ENCODE measurements around the gene FBXW2.
A peak's percentile ranks its signal among the peaks of the same experiment; 100 is the strongest.

The FBXW2 gene

GRCh38 chr9:120714088-120714845 is 78.9 kb downstream of the FBXW2 start, which contains the start of gene MEGF9:
MEGF9 (minus strand) TSS chr9:120714470; CDS start chr9:120714358, 112 bp downstream.
- DNase-seq (ENCODE audit: low spot score) = peak; percentile 97

DNA sequence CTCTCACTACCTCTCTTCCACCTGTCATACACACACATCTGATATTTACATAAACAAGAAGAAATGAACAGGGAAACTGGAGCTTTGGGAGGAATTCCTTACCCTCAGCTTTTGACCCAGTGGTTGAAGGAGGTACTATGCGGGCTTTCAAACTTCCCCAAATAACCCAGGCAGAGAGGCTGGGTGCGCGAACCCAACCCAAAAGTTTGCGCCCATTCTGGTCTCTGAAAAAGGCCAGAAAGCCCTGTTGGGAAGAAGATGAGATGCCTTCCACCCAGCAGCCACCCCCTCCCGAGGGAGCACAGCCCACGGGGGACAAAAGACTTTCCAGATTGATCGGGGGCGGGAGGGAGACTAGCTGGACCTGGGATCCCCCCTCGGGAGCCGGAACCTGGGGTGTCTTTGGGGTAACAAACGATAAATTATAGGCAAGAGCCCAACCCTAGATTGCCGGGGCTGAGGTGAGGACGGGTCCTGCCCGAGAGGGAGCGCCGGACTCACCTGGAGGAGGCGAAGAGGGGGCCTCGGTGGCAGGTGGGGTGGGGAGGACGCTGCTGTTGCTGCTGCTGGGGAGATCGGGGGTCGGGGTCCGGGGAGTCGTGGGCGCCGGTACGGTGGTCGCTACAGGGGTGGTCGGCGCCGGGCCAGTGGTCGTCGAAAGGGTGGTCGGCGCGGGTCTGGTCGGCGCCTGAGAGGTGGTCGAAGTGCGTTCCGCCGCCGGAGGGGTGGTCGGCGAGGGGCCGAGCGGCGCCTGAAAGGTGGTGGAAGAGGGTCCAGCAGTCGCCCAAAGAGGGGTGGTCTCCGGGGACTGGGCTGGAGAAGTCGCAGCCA is 79.7 kb downstream of the FBXW2 start:
- peak; percentile 41 for DNase-seq (ENCODE audit: low spot score)

DNA sequence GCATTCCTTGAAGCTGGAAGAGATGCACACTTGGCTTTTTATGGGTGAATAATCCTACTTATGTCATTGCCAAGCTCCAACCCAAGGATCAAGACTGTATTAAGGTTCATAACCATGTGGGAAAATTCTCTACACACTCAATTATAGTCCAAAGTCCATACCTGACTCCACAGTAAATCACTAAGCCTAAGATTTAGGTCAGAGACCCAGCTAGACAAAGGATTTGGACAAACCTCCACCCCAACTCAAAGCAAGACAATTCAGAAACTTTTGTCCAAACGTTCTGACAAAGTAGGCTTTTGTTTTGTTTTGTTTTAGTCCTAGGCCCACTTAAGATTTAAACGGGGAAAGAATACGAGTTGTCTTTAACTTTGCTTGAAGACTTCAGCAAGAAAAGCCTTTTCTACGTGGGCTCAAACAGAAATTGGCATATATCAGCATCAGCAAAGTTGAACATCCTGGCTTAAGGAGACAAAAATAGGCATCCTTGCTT is 80.6 kb downstream of the FBXW2 start:
- peak; percentile 17 for DNase-seq (ENCODE audit: low spot score)

GRCh38 chr9:120711841-120712538 is 81.2 kb downstream of the FBXW2 start:
- DNase-seq (ENCODE audit: low spot score) = peak; percentile 8

GRCh38 chr9:120711354-120711753 is 81.9 kb downstream of the FBXW2 start:
- DNase-seq (ENCODE audit: low spot score) = peak; percentile 14

- no peak for DNase-seq (ENCODE audit: low spot score)
Measured at GRCh38 chr9:120710110-120710981, 82.9 kb downstream of the FBXW2 start.

- no peak for DNase-seq (ENCODE audit: low spot score)
Measured at GRCh38 chr9:120708526-120709224, 84.5 kb downstream of the FBXW2 start.

DNA sequence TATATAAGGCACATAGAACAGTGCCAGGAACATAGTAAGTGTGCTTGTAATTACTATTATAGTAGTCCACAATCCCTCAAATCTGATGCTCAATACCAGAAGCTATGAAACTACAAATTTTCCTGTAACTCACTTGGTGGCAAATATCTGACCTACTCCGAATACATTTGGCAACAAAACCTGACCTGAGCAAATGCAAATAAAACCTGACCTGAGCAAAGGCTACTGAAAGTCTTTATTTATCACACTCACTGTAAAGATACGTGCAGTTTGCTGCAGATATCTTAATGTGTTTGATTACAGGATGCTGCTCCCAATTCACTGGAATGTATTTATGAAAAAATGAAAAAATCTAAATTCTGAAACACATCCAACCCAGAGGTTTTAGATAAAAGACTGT is 86.0 kb downstream of the FBXW2 start:
- no peak for DNase-seq (ENCODE audit: low spot score)
